ENCODE data around the gene MGAT5B. TPM values are rescaled to one million over a fixed set of nuclear protein-coding genes. Genes with fewer than 3 reads are reported as not detected.

MGAT5B gene
- total and polyA plus RNA-seq, 2 donors (not counting 1 experiment from before 2014, with no cell fraction given): 0.15 to 37.8 TPM

DNA sequence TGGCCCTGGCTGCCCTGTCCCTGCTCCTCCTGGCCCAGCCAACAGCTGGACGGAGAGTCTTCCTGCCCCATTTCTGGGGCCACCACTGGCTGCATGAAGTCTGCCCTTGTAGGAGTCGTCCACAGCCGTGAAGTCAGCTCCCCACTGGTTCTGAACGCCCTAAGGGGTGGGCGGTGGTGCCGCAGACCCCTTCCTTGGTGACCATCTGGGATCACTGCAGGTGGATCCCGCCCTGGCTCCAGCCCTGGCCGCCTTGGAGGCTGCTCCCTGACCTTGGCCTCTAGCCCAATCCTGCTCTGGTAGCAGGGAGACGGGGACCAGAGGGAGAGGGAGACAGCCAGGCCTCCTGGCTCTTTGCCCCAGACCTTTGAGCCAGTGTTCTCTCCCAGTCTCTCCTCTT is 35.4 kb downstream of the MGAT5B start:
- Mint-ChIP-seq H3K4me3 (no peak overlapping the region), H3K27me3 (peaks cover 15% of the 10 kb centered on the region), H3K27ac (no peak overlapping the region), H3K9me3 (ENCODE audit: insufficient read depth) (no peaks in the 10 kb centered on the region), H3K4me1 (no peaks in the 10 kb centered on the region)
- DNase-seq: no peak
- Histone ChIP-seq H4K20me1 (ENCODE audit: control insufficient read depth, insufficient read depth, low read length, poor library complexity, severe bottlenecking) (no peaks in the 10 kb centered on the region), H3K4me3 (ENCODE audit: control extremely low read depth in 1 of 5, extremely low read depth in 1 of 5, insufficient read depth in 1 of 5, low read depth in 2 of 5, low read length in 4 of 5) (no peak overlapping the region), H3K4me1 (ENCODE audit: control insufficient read depth in 2 of 2, insufficient read depth in 2 of 2, low read length in 2 of 2) (no peaks in the 10 kb centered on the region), H3K27ac (ENCODE audit: low read length in 2 of 2) (no peak overlapping the region), H3K4me2 (replicated peaks; ENCODE audit: low read depth, low read length, poor library complexity, severe bottlenecking) (no peak overlapping the region), H3K9me3 (ENCODE audit: control extremely low read depth in 1 of 3, control insufficient read depth in 2 of 3, insufficient read depth in 1 of 3, low read length in 2 of 3) (peaks cover 0 to 3% (median 0%) of the 10 kb centered on the region in 3 donors), H3K36me3 (replicated peaks in 1 of 2; ENCODE audit: control extremely low read depth in 1 of 2, control insufficient read depth in 1 of 2, extremely low read depth in 1 of 2, insufficient read depth in 2 of 2, low read length in 1 of 2) (no peaks in the 10 kb centered on the region), H3K79me2 (ENCODE audit: control insufficient read depth, insufficient read depth, low read length) (no peaks in the 10 kb centered on the region), H2AFZ (ENCODE audit: insufficient read depth, low read depth, low read length, poor library complexity, severe bottlenecking) (no peak overlapping the region), H3K9ac (ENCODE audit: low read length) (no peak overlapping the region), H3K27me3 (replicated peaks in 1 of 4; ENCODE audit: control extremely low read depth in 1 of 4, control insufficient read depth in 3 of 4, insufficient read depth in 4 of 4, low read length in 3 of 4) (peaks cover 0 to 4% (median 0%) of the 10 kb centered on the region in 4 experiments)
- POLR2A ChIA-PET: no interaction called here
- CTCF ChIA-PET: interaction anchor here (0.9 kb wide), 1 partner anchor 162 kb away, joined by 3 read pairs; no protein-coding TSS in a partner anchor
- TF ChIP-seq EZH2 (IDR thresholded peaks at IDR 0.05; ENCODE audit: borderline replicate concordance, insufficient read depth, low read depth, low read length, poor library complexity, severe bottlenecking) (no peak), CTCF (IDR thresholded peaks at IDR 0.05) (no peak)
- intact Hi-C loops (cut with micrococcal nuclease): no loop called here
- no peak for ATAC-seq (ENCODE audit: low read depth)
- 89% methylated on average over 9 of the region's 9 CpGs for WGBS (ENCODE audit: insufficient coverage)

- Histone ChIP-seq H3K27me3 (replicated peaks in 1 of 4; ENCODE audit: control extremely low read depth in 1 of 4, control insufficient read depth in 3 of 4, insufficient read depth in 4 of 4, low read length in 3 of 4) (peaks cover 0 to 4% (median 0%) of the 10 kb centered on the region in 4 experiments), H3K79me2 (ENCODE audit: control insufficient read depth, insufficient read depth, low read length) (no peaks in the 10 kb centered on the region), H3K4me3 (ENCODE audit: control extremely low read depth in 1 of 5, extremely low read depth in 1 of 5, insufficient read depth in 1 of 5, low read depth in 2 of 5, low read length in 4 of 5) (no peak overlapping the region), H4K20me1 (ENCODE audit: control insufficient read depth, insufficient read depth, low read length, poor library complexity, severe bottlenecking) (no peaks in the 10 kb centered on the region), H2AFZ (ENCODE audit: insufficient read depth, low read depth, low read length, poor library complexity, severe bottlenecking) (no peak overlapping the region), H3K36me3 (replicated peaks in 1 of 2; ENCODE audit: control extremely low read depth in 1 of 2, control insufficient read depth in 1 of 2, extremely low read depth in 1 of 2, insufficient read depth in 2 of 2, low read length in 1 of 2) (no peaks in the 10 kb centered on the region), H3K9me3 (ENCODE audit: control extremely low read depth in 1 of 3, control insufficient read depth in 2 of 3, insufficient read depth in 1 of 3, low read length in 2 of 3) (peaks cover 0 to 3% (median 0%) of the 10 kb centered on the region in 3 donors), H3K4me2 (replicated peaks; ENCODE audit: low read depth, low read length, poor library complexity, severe bottlenecking) (no peak overlapping the region), H3K9ac (ENCODE audit: low read length) (no peak overlapping the region), H3K4me1 (ENCODE audit: control insufficient read depth in 2 of 2, insufficient read depth in 2 of 2, low read length in 2 of 2) (no peaks in the 10 kb centered on the region), H3K27ac (ENCODE audit: low read length in 2 of 2) (no peak overlapping the region)
- Mint-ChIP-seq H3K27me3 (peaks cover 15% of the 10 kb centered on the region), H3K27ac (no peak overlapping the region), H3K9me3 (ENCODE audit: insufficient read depth) (no peaks in the 10 kb centered on the region), H3K4me3 (no peak overlapping the region), H3K4me1 (no peaks in the 10 kb centered on the region)
- DNase-seq (no peak), ATAC-seq (ENCODE audit: low read depth) (no peak)
- CTCF ChIA-PET: no interaction called here
- WGBS (ENCODE audit: insufficient coverage): 83% methylated on average over 11 of the region's 13 CpGs
- intact Hi-C loops (cut with micrococcal nuclease): no loop called here
- POLR2A ChIA-PET: no interaction called here
- TF ChIP-seq CTCF (IDR thresholded peaks at IDR 0.05): no peak
- no peak for TF ChIP-seq EZH2 (IDR thresholded peaks at IDR 0.05; ENCODE audit: borderline replicate concordance, insufficient read depth, low read depth, low read length, poor library complexity, severe bottlenecking)
Observed at GRCh38 chr17:76904116-76904515, 35.9 kb downstream of the MGAT5B start.

Data from B cell (primary cell).